ENCODE data around the gene COX4I1.

Gene COX4I1

DNA sequence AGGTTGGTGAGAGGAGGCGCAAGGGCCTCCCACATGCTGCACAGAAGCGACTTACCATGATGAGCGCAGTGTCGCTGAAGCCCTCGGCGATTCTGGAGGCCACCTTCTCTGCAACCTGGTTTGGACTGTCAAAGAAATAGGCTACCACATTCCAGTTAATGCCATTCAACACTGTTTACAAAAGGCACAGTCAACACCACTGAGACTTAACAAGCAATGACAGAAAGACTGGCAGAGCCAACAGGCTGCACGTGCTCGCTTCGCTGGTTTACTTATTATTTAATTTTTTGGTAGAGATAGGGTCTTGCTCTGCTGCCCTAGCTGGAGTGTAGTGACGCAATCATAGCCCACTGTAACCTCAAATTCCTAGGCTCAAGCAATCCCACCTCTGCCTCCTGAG lies 18.3 kb upstream of the COX4I1 start:
- no peaks in the 10 kb centered on the region for H3K9me3 Mint-ChIP-seq
- no peak overlapping the region for H3K27ac Mint-ChIP-seq
- H3K36me3 Mint-ChIP-seq (ENCODE audit: low read depth): peaks cover 25% of the 10 kb centered on the region
- no peaks in the 10 kb centered on the region for H3K27me3 Mint-ChIP-seq (ENCODE audit: low read depth)
- H3K4me1 Mint-ChIP-seq (ENCODE audit: low read depth): no peaks in the 10 kb centered on the region
- no peak overlapping the region for H3K4me3 Mint-ChIP-seq

DNA sequence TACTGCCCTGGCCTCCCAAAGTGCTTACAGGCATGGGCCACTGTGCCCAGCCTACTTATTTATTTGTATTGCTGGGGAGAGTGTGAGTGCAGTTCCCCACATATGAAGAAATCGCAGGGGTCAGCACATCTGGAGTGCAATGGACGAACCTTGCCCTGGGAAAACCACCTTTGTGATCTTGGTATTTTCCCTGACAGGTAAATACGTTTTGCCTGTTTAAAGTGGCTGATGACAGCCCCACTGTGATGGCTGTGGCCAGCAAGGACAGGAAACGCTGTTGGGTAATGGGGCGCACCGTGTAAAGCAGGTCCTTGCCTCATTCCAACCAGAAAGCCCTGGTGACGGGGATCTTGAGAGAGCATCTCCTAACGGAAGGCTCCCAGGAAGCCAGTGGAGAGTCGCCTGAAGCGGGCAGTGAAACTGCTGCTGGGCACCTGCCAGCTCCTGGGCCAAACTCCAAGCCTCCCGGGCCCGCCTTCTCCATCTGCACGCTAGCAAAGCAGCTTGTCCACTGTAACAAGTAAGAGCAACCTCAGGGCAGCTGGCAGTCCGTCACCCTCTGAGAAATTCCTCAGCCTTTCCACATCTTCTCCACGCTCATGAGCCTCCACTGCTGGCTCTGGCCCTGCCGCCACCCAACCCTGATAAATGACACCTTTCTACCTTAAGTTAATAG lies 17.7 kb upstream of the COX4I1 start:
- Mint-ChIP-seq H3K4me1 (ENCODE audit: low read depth) (no peaks in the 10 kb centered on the region), H3K36me3 (ENCODE audit: low read depth) (peaks cover 25% of the 10 kb centered on the region), H3K27ac (no peak overlapping the region), H3K4me3 (no peak overlapping the region), H3K27me3 (ENCODE audit: low read depth) (no peaks in the 10 kb centered on the region), H3K9me3 (no peaks in the 10 kb centered on the region)

DNA sequence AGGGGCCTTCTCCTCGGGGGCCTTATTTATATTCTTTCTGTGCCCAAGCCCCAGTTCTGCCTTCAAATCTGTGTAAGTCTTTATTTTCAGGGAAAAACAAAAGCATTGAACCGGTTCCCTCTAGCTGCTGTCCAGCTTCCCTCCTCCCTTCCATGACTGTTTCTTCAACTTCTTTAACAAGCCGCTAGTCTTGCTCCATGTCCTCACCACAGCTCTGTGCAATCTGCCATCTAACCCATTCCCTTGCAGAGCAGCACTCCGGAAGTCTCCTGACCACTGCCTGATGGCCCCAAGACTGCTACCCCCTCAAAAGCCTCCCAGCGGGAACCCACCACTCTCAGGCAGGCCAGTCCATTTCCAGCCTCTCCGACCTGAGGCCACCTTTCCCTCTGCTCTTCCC lies 17.0 kb upstream of the COX4I1 start:
- H3K4me3 Mint-ChIP-seq: no peak overlapping the region
- H3K27me3 Mint-ChIP-seq (ENCODE audit: low read depth): no peaks in the 10 kb centered on the region
- H3K9me3 Mint-ChIP-seq: no peaks in the 10 kb centered on the region
- H3K27ac Mint-ChIP-seq: no peak overlapping the region
- H3K36me3 Mint-ChIP-seq (ENCODE audit: low read depth): peaks cover 25% of the 10 kb centered on the region
- H3K4me1 Mint-ChIP-seq (ENCODE audit: low read depth): no peaks in the 10 kb centered on the region

DNA sequence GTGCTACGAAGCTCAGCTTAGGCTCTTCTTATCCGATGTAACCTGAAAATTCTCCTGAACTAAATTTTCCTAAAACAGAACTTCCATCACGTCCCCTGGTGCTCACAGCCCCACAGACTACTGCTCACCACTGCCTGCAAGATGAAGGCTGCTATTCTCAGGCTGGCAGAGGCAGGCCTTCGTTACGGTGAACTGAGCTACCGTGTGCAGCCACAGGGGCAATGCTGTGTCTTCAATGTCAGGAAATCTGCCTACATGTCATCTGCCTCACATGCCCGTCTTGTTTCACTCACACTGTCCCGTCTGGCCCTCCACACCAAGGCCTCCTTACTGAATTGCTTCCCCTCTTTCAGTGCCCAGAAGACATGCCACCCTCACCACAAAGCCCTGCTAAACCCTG lies 16.1 kb upstream of the COX4I1 start:
- Mint-ChIP-seq H3K4me1 (ENCODE audit: low read depth) (no peaks in the 10 kb centered on the region), H3K27ac (no peak overlapping the region), H3K27me3 (ENCODE audit: low read depth) (no peaks in the 10 kb centered on the region), H3K36me3 (ENCODE audit: low read depth) (peaks cover 24% of the 10 kb centered on the region), H3K9me3 (no peaks in the 10 kb centered on the region), H3K4me3 (no peak overlapping the region)

DNA sequence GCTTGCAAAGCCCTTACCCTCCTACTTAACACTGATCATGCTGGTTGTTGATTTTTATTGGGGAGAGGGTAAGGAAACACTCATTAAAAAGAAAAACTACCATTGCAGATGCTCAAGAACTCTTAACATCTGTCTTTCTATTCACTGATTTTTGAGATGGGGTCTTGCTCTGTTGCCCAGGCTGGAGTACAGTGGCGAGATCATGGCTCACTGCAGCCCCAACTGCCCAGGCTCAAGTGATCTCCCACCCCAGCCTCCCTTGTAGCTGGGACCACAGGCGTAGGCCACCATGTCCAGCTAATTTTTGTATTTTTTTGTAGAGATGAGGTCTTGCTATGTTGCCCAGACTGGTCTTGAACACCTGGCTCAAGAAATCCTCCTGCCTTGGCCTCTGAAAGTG lies 14.7 kb upstream of the COX4I1 start:
- Mint-ChIP-seq H3K27me3 (ENCODE audit: low read depth) (no peaks in the 10 kb centered on the region), H3K4me1 (ENCODE audit: low read depth) (peaks cover 4% of the 10 kb centered on the region), H3K36me3 (ENCODE audit: low read depth) (peaks cover 21% of the 10 kb centered on the region), H3K9me3 (no peaks in the 10 kb centered on the region), H3K27ac (no peak overlapping the region), H3K4me3 (no peak overlapping the region)

DNA sequence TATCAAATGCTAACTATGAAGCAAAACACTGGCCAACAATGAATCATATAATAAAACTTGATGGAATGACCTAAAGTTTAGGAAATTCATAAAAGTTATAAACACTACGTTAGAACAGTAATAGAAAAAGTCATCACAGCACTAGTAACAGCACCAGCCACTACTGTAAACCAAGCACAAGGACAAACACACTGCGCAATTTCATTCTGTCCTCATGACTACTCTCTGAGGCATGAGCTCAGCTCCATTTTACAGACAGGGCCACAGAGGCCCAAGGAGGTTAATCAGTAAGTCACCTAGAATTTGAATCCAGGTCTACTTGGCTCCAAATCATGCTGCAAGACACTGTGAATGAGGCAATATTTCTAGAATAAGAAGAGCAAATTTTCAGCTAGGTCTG lies 13.6 kb upstream of the COX4I1 start:
- no peak overlapping the region for H3K27ac Mint-ChIP-seq
- H3K36me3 Mint-ChIP-seq (ENCODE audit: low read depth): peaks cover 15% of the 10 kb centered on the region
- peaks cover 7% of the 10 kb centered on the region for H3K4me1 Mint-ChIP-seq (ENCODE audit: low read depth)
- no peaks in the 10 kb centered on the region for H3K9me3 Mint-ChIP-seq
- no peaks in the 10 kb centered on the region for H3K27me3 Mint-ChIP-seq (ENCODE audit: low read depth)
- no peak overlapping the region for H3K4me3 Mint-ChIP-seq

DNA sequence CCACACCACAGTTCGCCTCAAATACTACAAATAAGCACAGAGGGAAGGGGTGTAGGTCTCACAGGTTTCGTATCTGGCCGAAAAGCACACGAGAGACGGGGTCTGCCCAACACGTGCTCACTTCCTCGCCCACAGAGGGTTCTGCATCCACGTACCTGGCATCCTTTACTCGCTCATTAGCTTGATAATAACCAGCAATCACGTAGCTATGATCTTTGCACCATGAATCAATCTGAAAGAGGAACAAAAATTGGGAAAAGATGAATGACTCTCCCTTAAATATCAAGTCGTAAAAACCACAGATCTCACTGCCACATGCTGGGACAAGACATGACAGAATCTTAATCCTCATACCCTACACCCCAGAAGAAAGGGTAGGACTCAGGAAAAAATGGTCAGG lies 10.7 kb upstream of the COX4I1 start:
- Mint-ChIP-seq H3K27me3 (ENCODE audit: low read depth) (no peaks in the 10 kb centered on the region), H3K4me1 (ENCODE audit: low read depth) (peaks cover 7% of the 10 kb centered on the region), H3K36me3 (ENCODE audit: low read depth) (peaks cover 35% of the 10 kb centered on the region), H3K27ac (no peak overlapping the region), H3K4me3 (no peak overlapping the region), H3K9me3 (no peaks in the 10 kb centered on the region)

DNA sequence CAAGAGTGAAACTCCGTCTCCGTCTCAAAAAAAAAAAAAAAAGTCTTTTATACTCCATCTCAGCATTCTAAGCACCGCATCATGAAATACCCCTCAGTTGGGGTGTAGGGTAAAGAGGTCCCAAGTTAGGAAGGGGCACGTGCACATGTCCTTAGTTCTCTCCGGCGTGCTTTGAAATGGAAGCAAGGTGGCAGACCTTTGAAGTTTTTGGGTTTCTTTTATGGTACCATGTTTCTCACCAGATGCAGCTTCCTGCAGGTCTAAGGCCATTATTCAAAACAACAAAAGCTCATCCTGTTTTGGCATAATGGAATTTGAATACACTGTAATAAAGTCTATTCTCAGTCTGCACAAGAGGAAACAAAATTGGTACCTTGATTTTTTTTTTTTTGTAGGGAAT lies 9.7 kb upstream of the COX4I1 start:
- Mint-ChIP-seq H3K9me3 (no peaks in the 10 kb centered on the region), H3K27me3 (ENCODE audit: low read depth) (no peaks in the 10 kb centered on the region), H3K4me1 (ENCODE audit: low read depth) (peaks cover 7% of the 10 kb centered on the region), H3K36me3 (ENCODE audit: low read depth) (peaks cover 35% of the 10 kb centered on the region), H3K27ac (no peak overlapping the region), H3K4me3 (no peak overlapping the region)

DNA sequence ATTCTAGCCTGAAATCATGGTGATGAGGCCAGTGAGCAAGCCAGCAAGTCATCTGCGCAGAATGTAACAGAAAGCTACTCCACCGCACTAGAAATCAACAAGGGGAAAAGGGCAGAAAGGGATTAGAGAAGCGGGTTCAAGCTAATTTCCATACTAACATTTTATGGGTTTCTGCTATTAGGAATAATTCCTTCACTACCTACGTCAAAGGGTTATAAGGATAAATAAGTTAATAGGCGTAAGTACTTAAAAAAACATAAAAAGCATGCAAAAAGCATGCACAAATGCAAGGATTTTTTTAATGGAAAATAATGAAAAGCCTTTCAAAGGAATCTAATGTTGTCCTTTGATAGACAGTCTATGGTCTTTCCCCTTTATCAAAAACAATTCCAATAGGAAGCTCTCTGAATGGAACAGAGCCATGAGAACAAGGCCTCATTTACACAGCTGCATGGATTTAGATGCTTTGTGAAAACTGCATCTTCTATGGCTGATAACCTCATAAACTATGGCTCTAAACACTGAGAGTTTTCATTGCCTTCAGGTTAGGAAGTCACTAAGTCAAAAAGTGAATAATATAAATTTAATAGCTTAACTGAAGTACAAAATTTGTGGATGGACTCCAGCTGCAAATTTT lies 5.7 kb upstream of the COX4I1 start:
- no peak overlapping the region for H3K4me3 Mint-ChIP-seq
- no peak overlapping the region for H3K27ac Mint-ChIP-seq
- peaks cover 23% of the 10 kb centered on the region for H3K4me1 Mint-ChIP-seq (ENCODE audit: low read depth)
- H3K36me3 Mint-ChIP-seq (ENCODE audit: low read depth): peaks cover 40% of the 10 kb centered on the region
- no peaks in the 10 kb centered on the region for H3K9me3 Mint-ChIP-seq
- H3K27me3 Mint-ChIP-seq (ENCODE audit: low read depth): no peaks in the 10 kb centered on the region

DNA sequence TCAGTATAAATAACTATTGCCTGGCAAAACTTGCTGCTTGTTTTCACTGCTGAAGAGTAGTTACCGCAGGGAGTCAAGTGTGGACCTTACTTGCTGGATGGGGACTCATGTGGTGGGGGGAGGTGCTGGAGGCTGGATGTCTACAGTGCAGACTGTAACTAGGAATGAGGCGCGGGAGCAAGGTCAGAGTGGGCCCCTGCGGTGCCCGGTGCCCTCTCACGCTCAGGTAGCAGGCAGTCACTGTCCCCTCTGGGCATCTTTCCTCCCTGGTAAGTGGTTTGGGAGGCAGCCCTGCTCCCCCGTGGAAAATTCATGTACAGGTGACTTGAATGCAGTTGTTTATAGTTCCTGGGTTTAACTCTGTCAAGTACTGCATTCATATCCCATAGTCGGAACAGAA lies 4.8 kb upstream of the COX4I1 start:
- Mint-ChIP-seq H3K36me3 (ENCODE audit: low read depth) (peaks cover 37% of the 10 kb centered on the region), H3K27ac (no peak overlapping the region), H3K4me1 (ENCODE audit: low read depth) (peaks cover 20% of the 10 kb centered on the region), H3K27me3 (ENCODE audit: low read depth) (no peaks in the 10 kb centered on the region), H3K9me3 (no peaks in the 10 kb centered on the region), H3K4me3 (no peak overlapping the region)

DNA sequence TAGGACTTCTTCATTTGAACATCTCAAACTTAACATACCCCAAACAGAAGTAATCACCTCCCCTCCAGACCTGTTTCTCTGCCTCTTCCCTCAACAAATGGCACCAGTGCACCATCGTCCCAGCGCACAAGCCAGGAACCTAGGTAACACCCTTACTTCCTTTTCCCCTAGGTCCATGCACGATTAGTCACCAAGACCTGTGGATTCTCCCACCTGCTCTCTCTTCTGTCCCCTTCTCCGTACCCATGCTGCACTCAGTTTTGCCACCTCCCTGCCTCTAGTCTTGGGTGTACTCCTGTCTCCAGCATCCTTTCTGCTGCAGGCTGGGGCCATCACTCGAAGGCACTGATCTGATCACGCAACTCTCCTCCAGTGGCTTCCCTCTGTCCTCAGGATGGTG lies 3.3 kb upstream of the COX4I1 start:
- peaks cover 35% of the 10 kb centered on the region for H3K36me3 Mint-ChIP-seq (ENCODE audit: low read depth)
- H3K4me1 Mint-ChIP-seq (ENCODE audit: low read depth): peaks cover 22% of the 10 kb centered on the region
- no peak overlapping the region for H3K4me3 Mint-ChIP-seq
- peak overlapping the region; percentile 14 for H3K27ac Mint-ChIP-seq
- H3K9me3 Mint-ChIP-seq: no peaks in the 10 kb centered on the region
- no peaks in the 10 kb centered on the region for H3K27me3 Mint-ChIP-seq (ENCODE audit: low read depth)

DNA sequence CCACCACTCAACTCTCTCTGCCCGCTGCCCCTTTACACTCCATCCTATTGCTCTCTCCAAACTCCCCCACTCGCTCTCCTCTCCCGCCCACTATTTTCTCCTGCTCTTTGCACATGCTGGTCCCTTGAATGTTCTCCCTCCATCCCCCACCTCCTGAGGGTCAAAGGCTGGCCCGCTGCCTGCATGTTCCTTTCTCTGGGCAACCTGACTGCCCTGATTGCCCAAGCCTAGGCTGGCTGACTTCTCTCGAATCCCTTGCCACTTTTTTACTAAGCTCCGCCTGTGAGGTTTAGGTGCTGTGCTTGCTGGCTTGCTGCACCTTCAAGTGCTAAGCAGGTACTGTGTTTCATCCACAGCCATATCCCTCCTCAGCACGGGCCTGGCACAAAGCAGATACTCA lies 2.9 kb upstream of the COX4I1 start:
- Mint-ChIP-seq H3K27me3 (ENCODE audit: low read depth) (no peaks in the 10 kb centered on the region), H3K36me3 (ENCODE audit: low read depth) (peaks cover 35% of the 10 kb centered on the region), H3K9me3 (no peaks in the 10 kb centered on the region), H3K4me3 (no peak overlapping the region), H3K4me1 (ENCODE audit: low read depth) (peaks cover 27% of the 10 kb centered on the region), H3K27ac (peak overlapping the region; percentile 14)

DNA sequence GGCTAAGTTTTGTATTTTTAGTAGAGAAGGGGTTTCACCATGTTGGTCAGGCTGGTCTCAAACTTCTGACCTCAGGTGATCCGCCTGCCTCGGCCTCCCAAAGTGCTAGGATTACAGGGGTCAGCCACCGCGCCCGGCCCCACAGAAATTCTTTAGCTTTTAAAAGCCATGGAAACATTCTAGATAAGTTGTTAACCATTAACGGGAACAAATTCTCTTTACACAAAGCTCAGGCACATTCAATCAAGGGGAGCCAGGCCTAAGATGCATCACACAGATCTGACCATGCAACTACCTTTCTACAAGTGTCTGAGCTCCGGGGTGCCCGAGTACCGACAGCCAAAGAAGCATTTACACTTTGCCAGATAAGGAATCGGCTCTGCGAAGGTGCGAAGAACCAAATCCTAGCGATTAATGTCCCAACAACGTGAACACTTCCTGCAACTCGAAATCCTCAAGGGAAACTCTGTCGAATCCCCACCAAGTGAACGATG lies 1.2 kb upstream of the COX4I1 start:
- peaks cover 36% of the 10 kb centered on the region for H3K4me1 Mint-ChIP-seq (ENCODE audit: low read depth)
- peak overlapping the region; percentile 88 for H3K4me3 Mint-ChIP-seq
- peak overlapping the region; percentile 83 for H3K27ac Mint-ChIP-seq
- H3K9me3 Mint-ChIP-seq: no peaks in the 10 kb centered on the region
- no peaks in the 10 kb centered on the region for H3K27me3 Mint-ChIP-seq (ENCODE audit: low read depth)
- H3K36me3 Mint-ChIP-seq (ENCODE audit: low read depth): peaks cover 34% of the 10 kb centered on the region

DNA sequence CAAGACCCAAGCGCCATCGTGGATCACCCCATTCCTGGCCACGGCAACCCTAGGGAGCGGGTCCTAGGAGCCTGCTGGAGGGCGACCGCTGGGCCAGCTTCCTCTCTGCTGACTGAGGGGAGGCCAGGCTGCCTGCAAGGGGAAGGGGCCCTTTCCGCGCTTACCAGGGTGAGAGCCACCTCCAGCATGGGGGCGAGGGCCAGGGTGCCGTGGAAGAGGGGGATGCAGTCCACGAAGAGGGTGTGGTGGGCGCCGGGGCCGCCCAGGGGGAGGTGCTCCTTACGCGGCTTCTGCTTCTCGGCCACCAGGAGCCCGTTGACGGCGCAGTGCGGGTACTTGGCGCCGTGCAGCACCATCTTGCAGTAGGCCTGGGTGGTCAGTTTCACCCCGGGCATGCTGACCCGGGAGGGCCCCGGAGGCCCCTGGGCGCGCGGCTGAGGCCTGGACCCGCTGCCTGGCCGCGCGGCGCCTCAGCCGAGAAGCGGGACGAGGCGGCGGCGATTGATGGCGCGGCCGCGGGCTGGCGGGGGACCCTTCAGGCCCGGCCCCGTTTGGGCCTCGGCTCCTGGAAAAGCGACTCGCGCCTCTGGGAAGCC lies 496 bp upstream of the COX4I1 start:
- Mint-ChIP-seq H3K36me3 (ENCODE audit: low read depth) (peaks cover 37% of the 10 kb centered on the region), H3K4me1 (ENCODE audit: low read depth) (peaks cover 37% of the 10 kb centered on the region)

DNA sequence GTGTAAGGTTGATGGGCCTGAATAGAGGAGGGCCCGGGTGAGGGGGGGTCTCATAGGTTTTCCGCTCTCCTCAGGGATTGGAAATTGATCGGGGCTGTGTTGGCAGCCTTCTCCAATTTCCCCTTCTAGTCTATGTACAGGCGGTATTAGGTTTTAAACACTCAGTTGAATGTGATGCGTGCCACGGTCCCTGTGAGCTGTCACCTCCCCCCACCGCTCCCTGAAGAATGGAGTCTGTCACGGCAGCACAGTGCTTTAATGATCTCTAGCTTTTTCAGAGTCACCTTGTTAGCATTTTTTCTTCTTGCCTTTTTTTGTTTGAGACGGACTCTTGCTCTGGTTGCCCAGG lies 800 bp downstream of the COX4I1 start:
- Mint-ChIP-seq H3K36me3 (ENCODE audit: low read depth) (peaks cover 43% of the 10 kb centered on the region), H3K4me1 (ENCODE audit: low read depth) (peaks cover 37% of the 10 kb centered on the region), H3K4me3 (peak overlapping the region; percentile 88), H3K27ac (peak overlapping the region; percentile 88), H3K9me3 (no peaks in the 10 kb centered on the region), H3K27me3 (ENCODE audit: low read depth) (no peaks in the 10 kb centered on the region)

More for the DNA sequence above, 496 bp upstream of the COX4I1 start:
- Mint-ChIP-seq H3K27ac (peak overlapping the region; percentile 83), H3K27me3 (ENCODE audit: low read depth) (no peaks in the 10 kb centered on the region), H3K4me3 (peak overlapping the region; percentile 88), H3K9me3 (no peaks in the 10 kb centered on the region)
